Measurements from ENCODE around the gene GADD45G. TPM values are rescaled to one million over a fixed set of nuclear protein-coding genes. Genes with fewer than 3 reads are reported as not detected.

The GADD45G gene
- 14.4 TPM for total RNA-seq
- long read RNA-seq, transcript GADD45G-201 (4 exons, 1,065 nt) = major isoform, 26 of 44 reads
- long read RNA-seq, partial matches to known transcripts = 6 of 44 reads
- long read RNA-seq, other reads (novel, unspliced or antisense) = 12 of 44 reads

GRCh38 chr9:89604729-89605464, at the start of gene GADD45G:
Gene GADD45G (plus strand): TSS chr9:89605012. CDS start chr9:89605122, 110 bp downstream.
- H3K27ac ChIP-seq = peak within 1 kb of the TSS; percentile 93
- peak; percentile 15 for TF ChIP-seq CTCF (IDR thresholded peaks at IDR 0.05)
- peaks cover 41% of the 10 kb centered on the region for H3K4me1 ChIP-seq
- DNase-seq = peak; percentile 95
- intact Hi-C loops (cut with DNase I) = no loop called here
- peak within 1 kb of the TSS; percentile 80 for H3K4me3 ChIP-seq
- H3K27me3 ChIP-seq (ENCODE audit: low read depth) = no peaks in the 10 kb centered on the region
- peak; percentile 80 to 84 for ATAC-seq
- H3K9me3 ChIP-seq = no peaks in the 10 kb centered on the region
- no peaks in the 10 kb centered on the region for H3K36me3 ChIP-seq

GRCh38 chr9:89555036-89555415, 49.8 kb upstream of the GADD45G start:
- no peak overlapping the region for H3K4me3 ChIP-seq
- TF ChIP-seq CTCF (IDR thresholded peaks at IDR 0.05) = no peak
- no peaks in the 10 kb centered on the region for H3K27me3 ChIP-seq (ENCODE audit: low read depth)
- peaks cover 20% of the 10 kb centered on the region for H3K4me1 ChIP-seq
- intact Hi-C loops (cut with DNase I) = no loop called here
- H3K36me3 ChIP-seq = no peaks in the 10 kb centered on the region
- no peaks in the 10 kb centered on the region for H3K9me3 ChIP-seq
- H3K27ac ChIP-seq = no peak overlapping the region
- ATAC-seq (no peak), DNase-seq (no peak)

- intact Hi-C loops (cut with DNase I) = no loop called here
- Histone ChIP-seq H3K9me3 (no peaks in the 10 kb centered on the region), H3K27ac (peak overlapping the region; percentile 77), H3K27me3 (ENCODE audit: low read depth) (no peaks in the 10 kb centered on the region), H3K4me1 (peaks cover 20% of the 10 kb centered on the region), H3K4me3 (peak overlapping the region; percentile 3), H3K36me3 (no peaks in the 10 kb centered on the region)
- DNase-seq (no peak), ATAC-seq (peak; percentile 67 to 70)
- no peak for TF ChIP-seq CTCF (IDR thresholded peaks at IDR 0.05)
These were observed 49.1 kb upstream of the GADD45G start for GRCh38 chr9:89555451-89556375.

GRCh38 chr9:89558196-89558899, 46.5 kb upstream of the GADD45G start:
- H3K4me3 ChIP-seq = no peak overlapping the region
- H3K9me3 ChIP-seq = no peaks in the 10 kb centered on the region
- no peaks in the 10 kb centered on the region for H3K36me3 ChIP-seq
- H3K27ac ChIP-seq = no peak overlapping the region
- no peak for DNase-seq
- intact Hi-C loops (cut with DNase I) = no loop called here
- no peak for TF ChIP-seq CTCF (IDR thresholded peaks at IDR 0.05)
- peaks cover 20% of the 10 kb centered on the region for H3K4me1 ChIP-seq
- no peak for ATAC-seq
- H3K27me3 ChIP-seq (ENCODE audit: low read depth) = no peaks in the 10 kb centered on the region

- Histone ChIP-seq H3K27ac (no peak overlapping the region), H3K36me3 (no peaks in the 10 kb centered on the region), H3K4me3 (no peak overlapping the region), H3K9me3 (no peaks in the 10 kb centered on the region), H3K4me1 (peaks cover 17% of the 10 kb centered on the region), H3K27me3 (ENCODE audit: low read depth) (no peaks in the 10 kb centered on the region)
- DNase-seq (no peak), ATAC-seq (no peak)
- intact Hi-C loops (cut with DNase I) = no loop called here
- TF ChIP-seq CTCF (IDR thresholded peaks at IDR 0.05) = no peak
These were observed 45.9 kb upstream of the GADD45G start for GRCh38 chr9:89558948-89559347.

Data from lower lobe of right lung (tissue), 2 donors.